ENCODE results near the gene ASPHD1.
"Not testable (repeated sequence)": the region's sequence is repeated elsewhere in the genome, so short reads cannot be mapped to it uniquely, and the experiment has no call there.

ASPHD1 gene

GRCh38 chr16:29889372-29889771 is 10.9 kb upstream of the ASPHD1 start:
- ATAC-seq (replicated peaks; ENCODE audit: extremely low read depth, poor library complexity, severe bottlenecking); H3K36me3 Mint-ChIP-seq (ENCODE audit: insufficient read depth); H3K4me1 Mint-ChIP-seq; H3K9me3 Mint-ChIP-seq; H3K4me3 Mint-ChIP-seq; DNase-seq (ENCODE audit: low spot score in 2 of 2); H3K27ac Mint-ChIP-seq (ENCODE audit: low read depth); H3K27me3 Mint-ChIP-seq: not testable (repeated sequence)

DNA sequence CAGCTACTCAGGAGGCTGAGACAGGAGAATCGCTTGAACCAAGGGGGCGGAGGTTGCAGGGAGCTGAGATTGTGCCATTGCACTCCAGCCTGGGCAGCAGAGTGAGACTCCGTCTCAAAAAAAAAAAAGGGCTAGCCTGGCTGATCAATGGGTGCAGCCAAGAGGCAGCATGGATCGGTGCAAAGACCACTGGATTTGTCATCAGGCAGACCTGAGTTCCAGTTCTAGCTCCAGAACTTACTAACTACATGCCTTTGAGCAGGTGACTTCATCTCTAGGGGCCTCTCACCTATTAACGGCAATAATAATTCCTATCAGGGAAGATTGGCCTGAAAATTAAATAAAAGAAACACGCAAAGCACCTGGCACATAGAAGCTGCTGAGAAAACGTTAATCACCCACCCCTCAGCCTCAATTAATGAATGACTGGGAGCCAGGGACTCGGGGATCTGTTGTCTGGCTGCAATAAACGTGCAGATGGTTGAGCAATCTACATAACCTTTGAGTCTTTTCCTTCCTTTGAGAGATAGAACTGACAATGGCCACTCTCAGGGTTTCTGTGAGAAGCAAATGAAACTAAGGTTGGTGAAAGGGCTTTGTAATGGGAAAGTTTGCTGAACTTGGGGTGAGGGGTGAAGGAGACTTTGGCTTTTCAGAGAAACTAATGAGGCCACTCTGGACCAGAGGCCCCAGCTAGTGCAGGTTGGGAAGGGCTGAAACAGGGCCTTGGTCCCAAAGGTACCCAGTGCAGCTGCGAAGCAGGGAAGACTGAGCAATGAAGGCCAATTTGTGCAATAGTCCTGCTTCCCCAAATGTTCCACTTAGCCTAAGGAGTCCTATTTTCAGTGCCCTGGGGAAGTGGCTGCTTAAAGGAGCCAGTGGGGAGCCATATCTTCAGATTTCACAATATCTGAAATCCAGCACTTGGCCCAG is 8.5 kb upstream of the ASPHD1 start:
- H3K27ac Mint-ChIP-seq (ENCODE audit: low read depth) = no peak overlapping the region
- DNase-seq (ENCODE audit: low spot score in 2 of 2) = no peak
- no peak for ATAC-seq (replicated peaks; ENCODE audit: extremely low read depth, poor library complexity, severe bottlenecking)
- no peaks in the 10 kb centered on the region for H3K9me3 Mint-ChIP-seq
- no peaks in the 10 kb centered on the region for H3K36me3 Mint-ChIP-seq (ENCODE audit: insufficient read depth)
- no peaks in the 10 kb centered on the region for H3K4me1 Mint-ChIP-seq
- H3K27me3 Mint-ChIP-seq = peaks cover 24% of the 10 kb centered on the region
- H3K4me3 Mint-ChIP-seq = no peak overlapping the region

DNA sequence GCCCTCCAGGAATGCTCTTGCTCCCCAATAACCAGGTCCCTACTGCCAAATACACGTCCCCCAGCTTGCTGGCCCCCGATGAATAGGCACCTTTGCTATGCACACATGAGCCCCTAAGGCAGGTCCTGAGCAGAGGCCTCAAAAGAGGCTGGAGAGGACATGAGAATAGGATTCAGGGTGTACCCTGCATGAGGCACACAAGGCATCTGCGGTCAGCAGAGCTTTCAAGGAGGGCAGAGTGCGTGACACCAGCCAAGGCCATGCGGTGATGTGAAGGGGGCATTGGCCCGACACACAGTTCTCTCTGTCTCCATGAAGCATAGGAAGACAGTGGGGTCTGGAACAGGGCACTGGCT is 7.9 kb upstream of the ASPHD1 start:
- Mint-ChIP-seq H3K9me3 (no peaks in the 10 kb centered on the region), H3K4me3 (no peak overlapping the region), H3K27me3 (peaks cover 31% of the 10 kb centered on the region), H3K4me1 (no peaks in the 10 kb centered on the region), H3K36me3 (ENCODE audit: insufficient read depth) (no peaks in the 10 kb centered on the region), H3K27ac (ENCODE audit: low read depth) (no peak overlapping the region)
- ATAC-seq (replicated peaks; ENCODE audit: extremely low read depth, poor library complexity, severe bottlenecking) (no peak), DNase-seq (ENCODE audit: low spot score in 2 of 2) (no peak)

DNA sequence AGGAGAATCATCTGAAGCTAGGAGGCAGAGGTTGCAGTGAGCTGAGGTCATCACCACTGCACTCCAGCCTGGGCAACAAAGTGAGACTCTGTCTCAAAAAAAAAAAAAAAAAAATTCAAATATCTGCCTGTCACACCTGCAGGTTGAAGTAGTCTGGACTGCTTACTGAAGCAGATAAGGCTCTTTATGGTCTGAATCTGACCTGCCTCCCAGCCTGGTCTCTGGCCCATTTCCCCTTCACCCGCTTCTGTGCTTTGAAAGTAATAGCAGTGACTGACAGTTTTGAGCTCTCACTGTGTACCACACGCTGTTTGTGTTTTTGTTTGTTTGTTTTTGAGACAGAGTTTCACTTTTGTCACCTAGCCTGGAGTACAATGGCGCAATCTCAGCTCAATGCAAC is 6.7 kb upstream of the ASPHD1 start:
- H3K9me3 Mint-ChIP-seq = no peaks in the 10 kb centered on the region
- no peak overlapping the region for H3K27ac Mint-ChIP-seq (ENCODE audit: low read depth)
- H3K36me3 Mint-ChIP-seq (ENCODE audit: insufficient read depth) = no peaks in the 10 kb centered on the region
- no peak overlapping the region for H3K4me3 Mint-ChIP-seq
- peaks cover 42% of the 10 kb centered on the region for H3K27me3 Mint-ChIP-seq
- H3K4me1 Mint-ChIP-seq = peaks cover 3% of the 10 kb centered on the region
- ATAC-seq (replicated peaks; ENCODE audit: extremely low read depth, poor library complexity, severe bottlenecking) (no peak), DNase-seq (ENCODE audit: low spot score in 2 of 2) (no peak)

- no peak overlapping the region for H3K27ac Mint-ChIP-seq (ENCODE audit: low read depth)
These were observed 5.9 kb upstream of the ASPHD1 start for GRCh38 chr16:29894352-29894751.

DNA sequence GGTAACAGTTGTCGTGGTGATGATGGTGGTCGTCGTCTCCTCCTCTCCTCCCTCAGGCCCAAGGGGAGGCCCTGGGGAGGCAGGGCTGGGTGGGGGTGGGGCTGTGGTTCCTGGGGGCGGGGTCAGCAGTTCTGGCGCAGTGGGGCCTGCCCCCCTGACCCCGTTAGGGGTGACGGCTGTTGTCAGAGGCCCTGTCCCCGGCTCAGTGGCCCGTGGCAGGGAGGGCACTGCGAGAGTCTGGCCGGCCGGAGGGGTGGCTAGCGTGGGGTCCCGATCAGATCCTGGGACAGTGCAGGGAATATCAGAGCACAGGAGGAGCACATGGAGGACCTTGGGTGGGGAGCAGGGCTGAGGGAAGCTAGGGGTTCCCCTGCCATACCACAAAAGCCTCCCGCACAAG is 3.4 kb upstream of the ASPHD1 start:
- peaks cover 19% of the 10 kb centered on the region for H3K4me1 Mint-ChIP-seq
- DNase-seq (ENCODE audit: low spot score in 2 of 2) (no peak), ATAC-seq (replicated peaks; ENCODE audit: extremely low read depth, poor library complexity, severe bottlenecking) (no peak)
- no peak overlapping the region for H3K27ac Mint-ChIP-seq (ENCODE audit: low read depth)
- peaks cover 50% of the 10 kb centered on the region for H3K27me3 Mint-ChIP-seq
- H3K9me3 Mint-ChIP-seq = no peaks in the 10 kb centered on the region
- no peaks in the 10 kb centered on the region for H3K36me3 Mint-ChIP-seq (ENCODE audit: insufficient read depth)
- no peak overlapping the region for H3K4me3 Mint-ChIP-seq

More at GRCh38 chr16:29894352-29894751, 5.9 kb upstream of the ASPHD1 start:
- no peaks in the 10 kb centered on the region for H3K9me3 Mint-ChIP-seq
- H3K27me3 Mint-ChIP-seq = peaks cover 50% of the 10 kb centered on the region
- no peaks in the 10 kb centered on the region for H3K36me3 Mint-ChIP-seq (ENCODE audit: insufficient read depth)
- no peak for DNase-seq (ENCODE audit: low spot score in 2 of 2)
- H3K4me1 Mint-ChIP-seq = peaks cover 10% of the 10 kb centered on the region
- ATAC-seq (replicated peaks; ENCODE audit: extremely low read depth, poor library complexity, severe bottlenecking) = no peak
- H3K4me3 Mint-ChIP-seq = no peak overlapping the region

- Mint-ChIP-seq H3K36me3 (ENCODE audit: insufficient read depth) (no peaks in the 10 kb centered on the region), H3K27me3 (peaks cover 50% of the 10 kb centered on the region), H3K4me3 (no peak overlapping the region), H3K27ac (ENCODE audit: low read depth) (no peak overlapping the region), H3K4me1 (peaks cover 19% of the 10 kb centered on the region), H3K9me3 (no peaks in the 10 kb centered on the region)
- DNase-seq (ENCODE audit: low spot score in 2 of 2) (no peak), ATAC-seq (replicated peaks; ENCODE audit: extremely low read depth, poor library complexity, severe bottlenecking) (no peak)
These were observed 3.0 kb upstream of the ASPHD1 start for GRCh38 chr16:29897333-29897732.

- Mint-ChIP-seq H3K4me3 (peak overlapping the region; percentile 18), H3K4me1 (peaks cover 19% of the 10 kb centered on the region), H3K36me3 (ENCODE audit: insufficient read depth) (no peaks in the 10 kb centered on the region), H3K27me3 (peaks cover 50% of the 10 kb centered on the region), H3K27ac (ENCODE audit: low read depth) (no peak overlapping the region), H3K9me3 (no peaks in the 10 kb centered on the region)
- ATAC-seq (replicated peaks; ENCODE audit: extremely low read depth, poor library complexity, severe bottlenecking) (no peak), DNase-seq (ENCODE audit: low spot score in 2 of 2) (no peak)
These were observed 2.0 kb upstream of the ASPHD1 start for GRCh38 chr16:29898135-29898803.

DNA sequence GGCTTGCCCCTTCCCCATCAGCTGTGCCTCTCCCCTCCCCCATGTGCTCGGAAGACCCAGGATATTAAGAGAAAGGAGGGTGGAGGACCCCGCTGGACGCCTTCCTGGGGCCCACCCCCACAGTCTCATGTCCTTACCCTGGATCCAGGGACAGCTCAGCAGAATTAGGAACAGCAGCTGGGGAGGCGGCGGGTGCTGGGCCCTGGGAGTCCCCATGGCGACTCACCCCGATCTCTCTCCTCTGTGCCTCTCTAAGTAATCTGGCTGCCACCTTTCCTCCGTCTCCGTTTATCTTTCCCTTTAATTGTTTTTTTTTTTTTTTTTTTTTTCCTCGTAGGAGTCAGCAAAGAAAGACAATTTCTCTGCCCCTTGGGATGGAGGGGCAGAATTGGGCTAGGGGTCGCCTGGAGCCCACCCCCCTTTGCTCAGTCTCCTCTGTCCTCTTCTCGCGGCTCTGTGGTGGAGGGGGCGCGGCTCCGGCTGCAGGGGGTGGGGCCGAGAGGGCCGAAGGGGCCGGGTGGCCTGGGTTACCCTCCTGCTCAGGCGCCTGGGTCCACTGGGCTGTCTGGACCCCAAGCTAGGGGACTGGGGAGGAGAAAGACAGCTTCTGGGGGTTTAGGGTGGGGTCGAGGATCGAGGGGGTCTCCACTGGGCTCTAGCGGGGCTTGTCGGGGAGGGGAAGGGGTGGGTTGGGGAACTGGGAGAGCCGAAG is 1.3 kb upstream of the ASPHD1 start:
- no peaks in the 10 kb centered on the region for H3K36me3 Mint-ChIP-seq (ENCODE audit: insufficient read depth)
- DNase-seq (ENCODE audit: low spot score in 2 of 2) (no peak), ATAC-seq (replicated peaks; ENCODE audit: extremely low read depth, poor library complexity, severe bottlenecking) (no peak)
- peaks cover 19% of the 10 kb centered on the region for H3K4me1 Mint-ChIP-seq
- H3K4me3 Mint-ChIP-seq = peak overlapping the region; percentile 18
- H3K27me3 Mint-ChIP-seq = peaks cover 50% of the 10 kb centered on the region
- no peaks in the 10 kb centered on the region for H3K9me3 Mint-ChIP-seq
- H3K27ac Mint-ChIP-seq (ENCODE audit: low read depth) = no peak overlapping the region

- no peak within 1 kb of the TSS for H3K27ac Mint-ChIP-seq (ENCODE audit: low read depth)
- H3K4me1 Mint-ChIP-seq = peaks cover 19% of the 10 kb centered on the region
- H3K4me3 Mint-ChIP-seq = peak within 1 kb of the TSS; percentile 63
- no peaks in the 10 kb centered on the region for H3K36me3 Mint-ChIP-seq (ENCODE audit: insufficient read depth)
- DNase-seq (ENCODE audit: low spot score in 2 of 2) (no peak), ATAC-seq (replicated peaks; ENCODE audit: extremely low read depth, poor library complexity, severe bottlenecking) (no peak)
- peaks cover 47% of the 10 kb centered on the region for H3K27me3 Mint-ChIP-seq
- no peaks in the 10 kb centered on the region for H3K9me3 Mint-ChIP-seq
These were observed 679 bp upstream of the ASPHD1 start, which contains the start of gene SEZ6L2 for GRCh38 chr16:29899516-29900101. SEZ6L2 (minus strand) TSS chr16:29899550; CDS start chr16:29899019, 531 bp downstream.

DNA sequence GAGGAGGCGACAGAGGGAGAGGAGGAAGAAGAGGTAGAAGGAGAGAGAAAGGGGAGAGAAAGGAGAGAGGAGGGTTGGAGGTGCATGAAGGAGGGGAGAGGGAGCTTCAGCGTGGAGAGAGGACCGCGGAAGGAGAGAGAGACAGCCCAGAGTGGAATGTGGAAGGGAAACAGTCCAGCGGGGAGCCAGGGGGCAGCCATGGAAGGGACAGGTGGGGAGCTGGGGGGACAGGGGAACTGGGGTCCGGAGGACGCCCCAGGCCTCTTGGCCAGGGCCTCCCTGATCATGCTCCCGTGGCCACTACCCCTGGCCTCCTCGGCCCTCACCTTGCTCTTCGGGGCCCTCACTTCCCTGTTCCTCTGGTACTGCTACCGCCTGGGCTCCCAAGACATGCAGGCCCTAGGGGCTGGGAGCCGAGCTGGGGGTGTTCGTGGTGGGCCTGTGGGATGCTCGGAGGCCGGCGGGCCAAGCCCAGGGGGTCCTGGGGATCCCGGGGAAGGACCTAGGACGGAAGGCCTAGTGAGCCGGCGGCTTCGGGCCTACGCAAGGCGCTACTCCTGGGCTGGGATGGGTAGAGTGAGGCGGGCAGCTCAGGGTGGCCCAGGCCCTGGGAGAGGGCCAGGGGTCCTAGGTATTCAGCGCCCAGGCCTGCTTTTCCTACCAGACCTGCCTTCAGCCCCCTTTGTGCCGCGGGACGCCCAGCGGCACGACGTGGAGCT is 759 bp downstream of the ASPHD1 start:
- ATAC-seq (replicated peaks; ENCODE audit: extremely low read depth, poor library complexity, severe bottlenecking) = no peak
- Mint-ChIP-seq H3K4me3 (peak overlapping the region; percentile 63), H3K27ac (ENCODE audit: low read depth) (no peak overlapping the region), H3K27me3 (peaks cover 33% of the 10 kb centered on the region), H3K9me3 (no peaks in the 10 kb centered on the region), H3K36me3 (ENCODE audit: insufficient read depth) (peaks cover 1% of the 10 kb centered on the region), H3K4me1 (peaks cover 19% of the 10 kb centered on the region)
- no peak for DNase-seq (ENCODE audit: low spot score in 2 of 2)

DNA sequence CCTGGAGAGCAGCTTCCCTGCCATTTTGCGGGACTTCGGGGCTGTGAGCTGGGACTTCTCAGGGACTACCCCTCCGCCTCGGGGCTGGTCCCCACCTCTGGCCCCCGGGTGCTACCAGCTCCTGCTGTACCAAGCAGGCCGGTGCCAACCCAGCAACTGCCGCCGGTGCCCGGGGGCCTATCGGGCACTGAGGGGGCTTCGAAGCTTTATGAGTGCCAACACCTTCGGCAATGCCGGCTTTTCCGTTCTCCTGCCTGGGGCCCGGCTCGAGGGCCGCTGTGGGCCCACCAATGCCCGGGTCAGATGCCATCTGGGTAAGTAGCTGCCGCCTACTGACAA is 1.3 kb downstream of the ASPHD1 start:
- Mint-ChIP-seq H3K27me3 (peaks cover 28% of the 10 kb centered on the region), H3K9me3 (no peaks in the 10 kb centered on the region), H3K4me1 (peaks cover 19% of the 10 kb centered on the region), H3K27ac (ENCODE audit: low read depth) (no peak overlapping the region), H3K36me3 (ENCODE audit: insufficient read depth) (peaks cover 1% of the 10 kb centered on the region), H3K4me3 (peak overlapping the region; percentile 41)
- ATAC-seq (replicated peaks; ENCODE audit: extremely low read depth, poor library complexity, severe bottlenecking) (no peak), DNase-seq (ENCODE audit: low spot score in 2 of 2) (no peak)

All from central memory CD8-positive, alpha-beta T cell (primary cell).